WTC11 (cell line): ENCODE measurements around the gene KBTBD12. TPM values are rescaled to one million over a fixed set of nuclear protein-coding genes. Genes with fewer than 3 reads are reported as not detected.

Source experiments
- ATAC-seq: fragments of 200-7000 bp; cut with Tn5 transposase; 2 replicates; pipeline ENCODE4 v1.10.0; 2021; ENCODE audit warnings: mild to moderate bottlenecking, moderate library complexity
- CTCF ChIA-PET: fragments of 300-600 bp; sonication (Branson Sonifier 250); formaldehyde crosslinking; loops from one replicate; lab custom pipeline; 2021; ENCODE audit warnings: antibody characterized with exemption; lab: Charles Lee
- POLR2A ChIA-PET: fragments of 350-600 bp; sonication (Branson Sonifier 250); formaldehyde crosslinking; loops from one replicate; lab custom pipeline; 2021; ENCODE audit warnings: antibody characterized with exemption; lab: Charles Lee
- DNase-seq: peaks from one replicate; pipeline ENCODE4 v3.0.0; 2021; ENCODE audit warnings: low spot score
- H3K27ac Mint-ChIP-seq: 2 replicates; pipeline ENCODE4 v1.8.0; 2021; ENCODE audit warnings: mixed read lengths
- H3K27me3 Mint-ChIP-seq: 2 replicates; pipeline ENCODE4 v1.8.0; 2021; ENCODE audit warnings: low read depth, mild to moderate bottlenecking, moderate library complexity, mixed read lengths
- H3K36me3 Mint-ChIP-seq: 2 replicates; pipeline ENCODE4 v1.8.0; 2021; ENCODE audit warnings: mixed read lengths
- H3K4me1 Mint-ChIP-seq: 2 replicates; pipeline ENCODE4 v1.8.0; 2022; ENCODE audit warnings: mixed read lengths
- H3K4me3 Mint-ChIP-seq: 2 replicates; pipeline ENCODE4 v1.8.0; 2021; ENCODE audit warnings: mild to moderate bottlenecking, moderate library complexity, mixed read lengths
- H3K9me3 Mint-ChIP-seq: 2 replicates; pipeline ENCODE4 v1.8.0; 2021; ENCODE audit warnings: mixed read lengths
- ATF2 ChIP-seq: sonication (generic); formaldehyde crosslinking; IDR thresholded peaks from 2 replicates; pipeline ENCODE4 v1.8.1; 2022; ENCODE audit warnings: low read depth, missing genetic modification reagents, borderline replicate concordance
- CBFB ChIP-seq: sonication (generic); formaldehyde crosslinking; IDR thresholded peaks from 2 replicates; pipeline ENCODE4 v1.8.1; 2022; ENCODE audit warnings: mild to moderate bottlenecking, low read depth, missing genetic modification reagents
- CTCF ChIP-seq: fragments of 200-600 bp; IDR thresholded peaks from 2 replicates; pipeline ENCODE4 v1.8.0; 2022; ENCODE audit warnings: antibody characterized with exemption
- E2F5 ChIP-seq: sonication (generic); formaldehyde crosslinking; IDR thresholded peaks from 2 replicates; pipeline ENCODE4 v1.8.1; 2022; ENCODE audit warnings: mild to moderate bottlenecking, moderate library complexity, missing genetic modification reagents
- EMX1 ChIP-seq: fragments of 250-450 bp; sonication (Bioruptor Pico); IDR thresholded peaks from 2 replicates; pipeline ENCODE4 v1.8.0; 2021; ENCODE audit warnings: mild to moderate bottlenecking
- IRF1 ChIP-seq: sonication (generic); formaldehyde crosslinking; IDR thresholded peaks from 2 replicates; pipeline ENCODE4 v1.8.0; 2023; ENCODE audit warnings: missing genetic modification reagents
- IRF2 ChIP-seq: sonication (generic); formaldehyde crosslinking; IDR thresholded peaks from 2 replicates; pipeline ENCODE4 v1.8.0; 2022; ENCODE audit warnings: low read depth, missing genetic modification reagents, borderline replicate concordance
- JAZF1 ChIP-seq: fragments of 250-450 bp; sonication (Bioruptor Pico); IDR thresholded peaks from 2 replicates; pipeline ENCODE4 v1.9.0; 2021; ENCODE audit warnings: moderate library complexity, mild to moderate bottlenecking, inconsistent platforms
- MAX ChIP-seq: sonication (generic); formaldehyde crosslinking; IDR thresholded peaks from 2 replicates; pipeline ENCODE4 v1.8.0; 2022; ENCODE audit warnings: mild to moderate bottlenecking, missing genetic modification reagents
- NFE2L1 ChIP-seq: sonication (generic); formaldehyde crosslinking; IDR thresholded peaks from 2 replicates; pipeline ENCODE4 v1.8.1; 2023; ENCODE audit warnings: missing genetic modification reagents
- NR2C2 ChIP-seq: sonication (generic); formaldehyde crosslinking; IDR thresholded peaks from 2 replicates; pipeline ENCODE4 v1.8.0; 2022; ENCODE audit warnings: mild to moderate bottlenecking, missing genetic modification reagents
- OVOL2 ChIP-seq: fragments of 250-450 bp; sonication (Bioruptor Pico); IDR thresholded peaks from 2 replicates; pipeline ENCODE4 v1.9.0; 2021; ENCODE audit warnings: mild to moderate bottlenecking, borderline replicate concordance
- PRRX2 ChIP-seq: fragments of 250-450 bp; sonication (Bioruptor Pico); IDR thresholded peaks from 2 replicates; pipeline ENCODE4 v1.8.0; 2021; ENCODE audit warnings: mild to moderate bottlenecking
- SMAD3 ChIP-seq: sonication (generic); formaldehyde crosslinking; IDR thresholded peaks from 2 replicates; pipeline ENCODE4 v1.8.0; 2022; ENCODE audit warnings: missing genetic modification reagents, mild to moderate bottlenecking, borderline replicate concordance
- SMAD4 ChIP-seq: sonication (generic); formaldehyde crosslinking; IDR thresholded peaks from 2 replicates; pipeline ENCODE4 v1.8.0; 2022; ENCODE audit warnings: mild to moderate bottlenecking, missing genetic modification reagents
- ZNF281 ChIP-seq: sonication (generic); formaldehyde crosslinking; IDR thresholded peaks from 2 replicates; pipeline ENCODE4 v1.8.0; 2023; ENCODE audit warnings: mild to moderate bottlenecking, missing genetic modification reagents
- ZNF317 ChIP-seq: sonication (generic); formaldehyde crosslinking; IDR thresholded peaks from 2 replicates; pipeline ENCODE4 v1.8.1; 2023; ENCODE audit warnings: low read depth, mild to moderate bottlenecking, moderate library complexity, missing genetic modification reagents, borderline replicate concordance
- ZNF425 ChIP-seq: fragments of 250-450 bp; sonication (Bioruptor Pico); conservative IDR thresholded peaks from 2 replicates; pipeline ENCODE4 v1.9.0; 2021; ENCODE audit warnings: mild to moderate bottlenecking
- total RNA-seq: library from RNA; stranded (reverse); gene quantifications from 3 replicates; pipeline ENCODE4 v1.2.3, GENCODE V29; 2021

The KBTBD12 gene
- total RNA-seq, 1 experiment from 2014 or later: 0.22 TPM

GRCh38 chr3:127987309-127987995 is 72.4 kb downstream of the KBTBD12 start:
- H3K27me3 Mint-ChIP-seq: peaks cover 22% of the 10 kb centered on the region
- no peak for ATAC-seq
- ChIA-PET CTCF (no interaction called here), POLR2A (no interaction called here)
- DNase-seq: no peak
- no peak overlapping the region for H3K27ac Mint-ChIP-seq
- no peak for TF ChIP-seq EMX1 (CRISPR knock-in tag)
- H3K36me3 Mint-ChIP-seq: no peaks in the 10 kb centered on the region
- H3K9me3 Mint-ChIP-seq: no peaks in the 10 kb centered on the region
- H3K4me1 Mint-ChIP-seq: no peaks in the 10 kb centered on the region
- H3K4me3 Mint-ChIP-seq: no peak overlapping the region

- POLR2A ChIA-PET: no interaction called here
Measured at GRCh38 chr3:127988770-127989557, 73.9 kb downstream of the KBTBD12 start.

GRCh38 chr3:127990051-127990450 is 75.0 kb downstream of the KBTBD12 start:
- POLR2A ChIA-PET: no interaction called here
- no peaks in the 10 kb centered on the region for H3K36me3 Mint-ChIP-seq
- CTCF ChIA-PET: no interaction called here
- peaks cover 37% of the 10 kb centered on the region for H3K27me3 Mint-ChIP-seq
- H3K4me1 Mint-ChIP-seq: no peaks in the 10 kb centered on the region
- H3K9me3 Mint-ChIP-seq: no peaks in the 10 kb centered on the region
- no peak for ATAC-seq
- H3K4me3 Mint-ChIP-seq: no peak overlapping the region
- no peak for DNase-seq
- no peak overlapping the region for H3K27ac Mint-ChIP-seq
- TF ChIP-seq SMAD4 (CRISPR knock-in tag) (no peak), EMX1 (CRISPR knock-in tag) (no peak), CTCF (no peak), ZNF281 (CRISPR knock-in tag) (no peak), MAX (CRISPR knock-in tag) (no peak), CBFB (CRISPR knock-in tag) (no peak), IRF1 (CRISPR knock-in tag) (no peak), JAZF1 (no peak), ATF2 (CRISPR knock-in tag) (no peak), IRF2 (CRISPR knock-in tag) (no peak), NFE2L1 (CRISPR knock-in tag) (no peak), E2F5 (CRISPR knock-in tag) (no peak), NR2C2 (no peak), OVOL2 (CRISPR knock-in tag) (no peak), ZNF425 (CRISPR knock-in tag) (no peak), PRRX2 (CRISPR knock-in tag) (no peak)

More at GRCh38 chr3:127988770-127989557, 73.9 kb downstream of the KBTBD12 start:
- H3K4me1 Mint-ChIP-seq: no peaks in the 10 kb centered on the region
- no peak for DNase-seq
- no peak for TF ChIP-seq E2F5 (CRISPR knock-in tag)
- TF ChIP-seq ZNF317: no peak
- TF ChIP-seq SMAD3: no peak
- TF ChIP-seq, all 79 proteins: peak for 0
- no peak overlapping the region for H3K4me3 Mint-ChIP-seq
- H3K27me3 Mint-ChIP-seq: peaks cover 30% of the 10 kb centered on the region
- CTCF ChIA-PET: no interaction called here
- ATAC-seq: no peak
- H3K9me3 Mint-ChIP-seq: no peaks in the 10 kb centered on the region
- H3K27ac Mint-ChIP-seq: no peak overlapping the region
- no peaks in the 10 kb centered on the region for H3K36me3 Mint-ChIP-seq
